A673 (cell line): ENCODE measurements around the gene TRAF5. TPM values are rescaled to one million over a fixed set of nuclear protein-coding genes. Genes with fewer than 3 reads are reported as not detected.

Experiments
- BruUV-seq: library from RNA; stranded (reverse); fragments of 400-500 nt; replicated peaks from 2 replicates; lab custom pipeline; 2021; lab: Mats Ljungman, UMichigan
- CTCF ChIA-PET: fragments of 300-600 bp; sonication (Branson Sonifier 250); formaldehyde crosslinking; loops from one replicate; lab custom pipeline; 2022; ENCODE audit warnings: antibody characterized with exemption; lab: Charles Lee
- POLR2A ChIA-PET: fragments of 300-600 bp; sonication (Branson Sonifier 250); formaldehyde crosslinking; loops from one replicate; lab custom pipeline; 2022; ENCODE audit warnings: antibody characterized with exemption; ENCODE audit not compliant: low non-redundant PET; lab: Charles Lee
- DNase-seq: peaks from one replicate; pipeline ENCODE4 v3.0.0-alpha.2; 2015; ENCODE audit warnings: low spot score
- H3K27ac ChIP-seq: fragments of 200-600 bp; sonication (generic); 2 replicates; pipeline ENCODE4 v1.5.1; 2016; ENCODE audit warnings: mixed run types, low read depth, mild to moderate bottlenecking, mixed read lengths, antibody characterized with exemption, low read length; ENCODE audit not compliant: poor library complexity, severe bottlenecking
- H3K27me3 ChIP-seq: fragments of 200-600 bp; sonication (generic); replicated peaks from 2 replicates; pipeline ENCODE4 v1.6.1; 2017; ENCODE audit warnings: mixed run types, low read depth, mild to moderate bottlenecking, mixed read lengths, antibody characterized with exemption, low read length; ENCODE audit not compliant: insufficient read depth, poor library complexity
- H3K36me3 ChIP-seq: fragments of 200-600 bp; sonication (generic); 2 replicates; pipeline ENCODE4 v1.6.1; 2016; ENCODE audit warnings: mixed run types, mild to moderate bottlenecking, mixed read lengths, antibody characterized with exemption, low read length; ENCODE audit not compliant: insufficient read depth, poor library complexity, severe bottlenecking
- H3K4me1 ChIP-seq: fragments of 200-600 bp; sonication (generic); 2 replicates; pipeline ENCODE4 v1.6.1; 2017; ENCODE audit warnings: mixed run types, mild to moderate bottlenecking, mixed read lengths, antibody characterized with exemption, low read length; ENCODE audit not compliant: insufficient read depth, poor library complexity, severe bottlenecking
- H3K4me3 ChIP-seq: fragments of 200-600 bp; sonication (generic); 2 replicates; pipeline ENCODE4 v1.5.1; 2016; ENCODE audit warnings: low read depth, mixed run types, mild to moderate bottlenecking, mixed read lengths, low read length; ENCODE audit not compliant: poor library complexity, severe bottlenecking
- H3K9me3 ChIP-seq: fragments of 200-600 bp; sonication (generic); 2 replicates; pipeline ENCODE4 v1.6.1; 2016; ENCODE audit warnings: mixed run types, low read depth, mild to moderate bottlenecking, mixed read lengths, antibody characterized with exemption, low read length; ENCODE audit not compliant: poor library complexity, severe bottlenecking
- EZH2 ChIP-seq: fragments of 200-600 bp; sonication (generic); IDR thresholded peaks from 2 replicates; pipeline ENCODE4 v1.6.1; 2017; ENCODE audit warnings: borderline replicate concordance, low read depth, mild to moderate bottlenecking, mixed read lengths, antibody characterized with exemption, low read length; ENCODE audit not compliant: poor library complexity, severe bottlenecking
- intact Hi-C: fragments of 100-400 bp; cut with micrococcal nuclease; formaldehyde crosslinking; loops from one replicate; pipeline ENCODE4 v1.10.0; 2022; ENCODE audit not compliant: unreplicated experiment
- total RNA-seq: library from RNA; stranded (reverse); gene quantifications from 2 replicates; pipeline ENCODE4 v1.2.3, GENCODE V29; 2021
- TF ChIP-seq, protein P1 (sequence below): fragments of 300-800, 200-600 bp; sonication (generic); conservative IDR thresholded peaks from 2 replicates; pipeline ENCODE4 v1.5.1; 2017; ENCODE audit warnings: low read depth, mild to moderate bottlenecking, antibody characterized with exemption, low read length, moderate library complexity, mixed read lengths

Gene TRAF5
- total RNA-seq, 1 experiment from 2014 or later, result 7.1 TPM

- ChIA-PET CTCF (no interaction called here), POLR2A (no interaction called here)
- H3K27ac ChIP-seq, result no peak overlapping the region
- H3K9me3 ChIP-seq, result no peaks in the 10 kb centered on the region
- peaks cover 5% of the 10 kb centered on the region for H3K4me1 ChIP-seq
- H3K36me3 ChIP-seq, result no peaks in the 10 kb centered on the region
- TF ChIP-seq, protein P1, sequence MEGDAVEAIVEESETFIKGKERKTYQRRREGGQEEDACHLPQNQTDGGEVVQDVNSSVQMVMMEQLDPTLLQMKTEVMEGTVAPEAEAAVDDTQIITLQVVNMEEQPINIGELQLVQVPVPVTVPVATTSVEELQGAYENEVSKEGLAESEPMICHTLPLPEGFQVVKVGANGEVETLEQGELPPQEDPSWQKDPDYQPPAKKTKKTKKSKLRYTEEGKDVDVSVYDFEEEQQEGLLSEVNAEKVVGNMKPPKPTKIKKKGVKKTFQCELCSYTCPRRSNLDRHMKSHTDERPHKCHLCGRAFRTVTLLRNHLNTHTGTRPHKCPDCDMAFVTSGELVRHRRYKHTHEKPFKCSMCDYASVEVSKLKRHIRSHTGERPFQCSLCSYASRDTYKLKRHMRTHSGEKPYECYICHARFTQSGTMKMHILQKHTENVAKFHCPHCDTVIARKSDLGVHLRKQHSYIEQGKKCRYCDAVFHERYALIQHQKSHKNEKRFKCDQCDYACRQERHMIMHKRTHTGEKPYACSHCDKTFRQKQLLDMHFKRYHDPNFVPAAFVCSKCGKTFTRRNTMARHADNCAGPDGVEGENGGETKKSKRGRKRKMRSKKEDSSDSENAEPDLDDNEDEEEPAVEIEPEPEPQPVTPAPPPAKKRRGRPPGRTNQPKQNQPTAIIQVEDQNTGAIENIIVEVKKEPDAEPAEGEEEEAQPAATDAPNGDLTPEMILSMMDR, result no peak
- no peak for TF ChIP-seq EZH2
- H3K27me3 ChIP-seq, result no peaks in the 10 kb centered on the region
- DNase-seq, result no peak
- H3K4me3 ChIP-seq, result no peak overlapping the region
- no TSS peak for BruUV-seq
- intact Hi-C loops, result no loop called here
These were observed 52.2 kb downstream of the TRAF5 start for GRCh38 chr1:211378844-211379243.

- Histone ChIP-seq H3K36me3 (no peaks in the 10 kb centered on the region), H3K4me3 (no peak overlapping the region), H3K27ac (no peak overlapping the region), H3K4me1 (peaks cover 5% of the 10 kb centered on the region), H3K27me3 (no peaks in the 10 kb centered on the region), H3K9me3 (no peaks in the 10 kb centered on the region)
- no peak for DNase-seq
- TF ChIP-seq, protein P1, result no peak
- no peak for TF ChIP-seq EZH2
- no TSS peak for BruUV-seq
- ChIA-PET CTCF (no interaction called here), POLR2A (no interaction called here)
- intact Hi-C loops, result no loop called here
These were observed 52.8 kb downstream of the TRAF5 start for GRCh38 chr1:211379446-211379845.

- ChIA-PET CTCF (no interaction called here), POLR2A (no interaction called here)
- no peaks in the 10 kb centered on the region for H3K27me3 ChIP-seq
- H3K4me3 ChIP-seq, result no peak overlapping the region
- peaks cover 5% of the 10 kb centered on the region for H3K4me1 ChIP-seq
- intact Hi-C loops, result no loop called here
- H3K36me3 ChIP-seq, result no peaks in the 10 kb centered on the region
- H3K27ac ChIP-seq, result no peak overlapping the region
- DNase-seq, result no peak
- TF ChIP-seq, protein P1, result no peak
- TF ChIP-seq EZH2, result no peak
- no peaks in the 10 kb centered on the region for H3K9me3 ChIP-seq
- BruUV-seq, result no TSS peak
These were observed 55.0 kb downstream of the TRAF5 start for GRCh38 chr1:211381481-211382181.
